NCI-H187 (cell line): ENCODE data around the gene HTT-AS.
"Not testable (repeated sequence)": the region's sequence is repeated elsewhere in the genome, so short reads cannot be mapped to it uniquely, and the experiment has no call there.

Experiments
- DNase-seq, 2 experiments: peaks; one replicate each; lab custom pipeline; 2025; lab: John Stamatoyannopoulos, UW

The HTT-AS gene

GRCh38 chr4:3074078-3074845, at the start of gene HTT-AS, which contains the start of gene HTT:
Gene HTT-AS (minus strand): TSS chr4:3074538.
Gene HTT (plus strand): TSS chr4:3074681. CDS start chr4:3074826, 145 bp downstream.
- DNase-seq, result peak; percentile 92 to 96

- no peak for DNase-seq
These were observed 48.9 kb upstream of the HTT-AS start for GRCh38 chr4:3123181-3123671.

DNA sequence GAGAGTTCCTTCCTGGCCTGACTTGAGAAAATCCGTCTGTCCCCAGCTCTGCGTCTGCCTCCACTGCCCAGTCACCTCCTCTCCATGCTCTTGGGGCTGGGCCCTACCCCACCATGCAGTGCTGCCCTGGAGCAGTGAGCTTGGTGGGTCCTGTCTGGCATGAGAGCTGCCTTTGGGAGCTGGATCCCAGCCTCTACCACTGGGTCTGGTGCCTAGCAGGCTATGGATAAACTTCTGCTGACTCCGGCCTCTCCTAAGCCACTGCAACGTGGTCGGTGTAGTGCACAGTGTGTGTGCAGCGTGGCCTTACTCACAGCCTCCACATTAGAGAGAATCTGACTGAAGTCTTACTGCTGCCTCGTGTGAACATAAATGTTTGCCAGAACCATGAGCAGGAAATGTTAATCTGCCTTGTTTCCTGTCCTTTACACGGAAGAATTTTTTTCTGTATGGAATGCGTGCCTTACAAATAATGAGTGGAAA, 47.8 kb upstream of the HTT-AS start:
- no peak for DNase-seq

- DNase-seq, result no peak
These were observed 47.3 kb upstream of the HTT-AS start for GRCh38 chr4:3121596-3121995.

DNA sequence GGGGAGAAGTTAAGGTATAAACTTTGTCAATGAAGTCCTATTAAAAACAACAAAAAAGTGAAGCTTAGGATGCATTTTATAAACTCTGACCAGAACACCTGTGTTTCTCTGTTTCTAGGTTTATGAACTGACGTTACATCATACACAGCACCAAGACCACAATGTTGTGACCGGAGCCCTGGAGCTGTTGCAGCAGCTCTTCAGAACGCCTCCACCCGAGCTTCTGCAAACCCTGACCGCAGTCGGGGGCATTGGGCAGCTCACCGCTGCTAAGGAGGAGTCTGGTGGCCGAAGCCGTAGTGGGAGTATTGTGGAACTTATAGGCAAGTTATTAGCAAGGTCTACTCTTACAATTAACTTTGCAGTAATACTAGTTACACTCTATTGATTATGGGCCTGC, 46.8 kb upstream of the HTT-AS start:
- no peak for DNase-seq

- no peak for DNase-seq
These were observed 45.1 kb upstream of the HTT-AS start for GRCh38 chr4:3119464-3119863.

GRCh38 chr4:3118312-3118711, 44.0 kb upstream of the HTT-AS start:
- no peak for DNase-seq

- DNase-seq, result no peak
These were observed 42.6 kb upstream of the HTT-AS start for GRCh38 chr4:3116955-3117354.

DNA sequence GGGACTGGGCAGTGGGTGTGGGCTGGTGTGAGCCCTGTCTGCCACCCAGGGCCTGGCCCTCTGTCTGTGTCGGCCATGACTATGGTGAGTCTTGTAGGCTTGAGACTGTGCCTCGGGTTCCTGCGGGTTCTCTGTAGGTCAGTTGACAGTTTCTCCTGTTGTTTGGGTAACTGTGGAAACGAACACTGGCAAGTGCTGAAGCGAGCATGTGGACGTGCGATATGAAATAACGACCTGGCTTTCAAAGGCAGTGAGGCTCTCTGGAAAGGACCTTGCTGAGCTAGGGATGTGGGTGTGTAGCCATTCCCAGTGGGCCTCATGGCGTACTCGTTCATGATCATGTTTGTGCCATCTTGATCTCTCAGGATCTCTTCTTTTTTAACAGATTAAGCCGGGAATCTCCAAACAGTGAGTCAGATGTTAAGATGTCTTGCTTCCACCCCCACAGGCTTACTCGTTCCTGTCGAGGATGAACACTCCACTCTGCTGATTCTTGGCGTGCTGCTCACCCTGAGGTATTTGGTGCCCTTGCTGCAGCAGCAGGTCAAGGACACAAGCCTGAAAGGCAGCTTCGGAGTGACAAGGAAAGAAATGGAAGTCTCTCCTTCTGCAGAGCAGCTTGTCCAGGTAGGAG, 41.4 kb upstream of the HTT-AS start:
- no peak for DNase-seq

DNA sequence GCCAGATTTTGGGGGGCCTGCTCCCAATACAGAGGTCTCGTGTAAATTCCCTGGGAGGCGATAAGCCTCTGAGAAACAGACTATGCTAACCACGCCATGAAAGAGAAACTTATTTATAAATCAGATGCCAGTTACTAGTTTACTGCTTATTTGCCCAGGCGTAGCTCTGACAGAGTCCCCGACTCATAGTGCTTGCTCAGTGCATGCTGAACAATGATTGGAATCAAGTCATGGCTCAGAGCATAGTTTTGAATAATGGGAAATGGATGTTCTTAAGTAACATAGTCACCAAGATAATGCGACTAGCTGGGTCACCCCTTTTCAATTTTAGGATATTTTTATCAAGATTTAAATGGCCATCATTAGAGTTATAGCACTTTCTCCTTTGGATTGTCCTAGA, 40.0 kb upstream of the HTT-AS start:
- DNase-seq, result no peak

DNA sequence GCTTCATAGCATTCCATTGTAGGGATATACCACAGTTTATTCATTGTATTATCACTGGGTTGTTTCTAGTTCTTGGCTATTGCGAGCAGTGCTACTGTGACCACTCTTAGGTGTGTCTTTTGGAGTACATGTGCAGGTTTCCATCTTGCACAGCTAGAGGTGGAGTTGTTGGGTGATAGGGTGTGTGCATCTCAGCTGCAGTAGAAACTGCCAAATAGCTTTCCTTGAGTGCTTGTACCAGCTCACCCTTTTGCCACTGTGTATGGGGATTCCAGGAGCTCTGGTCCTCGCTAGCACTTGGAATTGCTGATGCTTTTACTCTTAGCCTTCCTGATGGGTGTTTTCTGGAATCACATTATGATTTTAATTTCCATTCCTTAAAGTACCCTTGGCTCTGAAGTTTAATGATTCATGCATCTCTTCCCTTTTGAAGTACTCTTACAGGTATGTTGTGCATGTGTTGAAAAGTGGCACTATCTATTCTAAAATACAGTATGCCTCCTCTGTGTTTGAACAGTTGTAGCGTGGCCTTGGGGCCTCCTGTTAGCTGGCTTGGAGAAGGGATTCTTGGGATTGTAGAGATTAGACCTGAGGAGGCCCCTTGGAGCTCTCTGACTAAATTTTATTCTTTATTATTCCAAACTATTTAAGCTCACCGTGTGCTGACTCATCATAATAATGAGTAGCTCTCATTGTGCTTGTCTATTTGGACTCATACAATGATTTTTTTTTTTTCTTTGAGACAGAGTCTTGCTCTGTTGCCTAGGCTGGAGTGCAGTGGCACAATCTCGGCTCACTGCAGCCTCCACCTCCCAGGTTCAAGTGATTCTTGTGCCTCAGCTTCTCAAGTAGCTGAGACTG, 38.5 kb upstream of the HTT-AS start:
- peak in 1 of 2 experiments; percentile 60 for DNase-seq

GRCh38 chr4:3112201-3112600, 37.9 kb upstream of the HTT-AS start:
- DNase-seq, result no peak

DNA sequence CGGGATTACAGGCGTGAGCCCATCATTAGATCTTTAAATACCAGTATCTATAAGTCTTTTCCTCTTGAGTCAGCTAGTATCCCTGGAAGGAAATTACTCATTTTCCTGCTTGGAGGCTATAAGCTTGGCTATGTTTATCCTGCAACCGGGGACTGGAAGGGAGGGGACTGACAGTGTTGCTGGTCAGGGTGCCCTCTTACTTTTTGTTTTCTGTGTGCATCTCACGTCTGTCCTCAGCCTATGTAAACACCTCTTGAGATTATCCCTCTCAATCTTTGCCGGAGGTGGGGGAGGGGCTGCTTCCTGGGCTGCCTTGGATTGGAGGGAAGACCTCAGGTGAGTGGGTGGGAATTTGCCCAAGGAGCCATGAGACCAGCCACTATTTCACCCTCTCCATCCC, 37.1 kb upstream of the HTT-AS start:
- DNase-seq, result peak; percentile 42 to 56

DNA sequence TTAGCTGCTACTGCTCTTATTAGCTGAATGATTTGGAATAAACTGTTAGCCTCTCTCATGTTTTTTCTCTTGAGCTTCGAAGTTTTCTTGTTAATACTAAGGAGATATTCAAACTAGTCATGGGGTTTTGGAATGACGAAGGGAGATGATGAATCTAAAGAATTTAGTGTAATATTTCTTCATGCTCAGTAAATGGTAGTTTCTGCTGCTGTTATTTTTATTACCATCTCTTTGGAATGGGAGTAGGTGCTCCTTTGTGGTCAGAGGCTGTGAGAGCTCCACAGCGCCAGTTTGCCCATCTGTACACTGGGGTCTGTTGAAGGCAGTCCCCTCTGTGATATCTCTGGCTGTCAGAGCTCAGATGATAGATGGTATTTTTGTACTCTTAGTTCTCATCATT, 33.9 kb upstream of the HTT-AS start:
- no peak for DNase-seq

DNA sequence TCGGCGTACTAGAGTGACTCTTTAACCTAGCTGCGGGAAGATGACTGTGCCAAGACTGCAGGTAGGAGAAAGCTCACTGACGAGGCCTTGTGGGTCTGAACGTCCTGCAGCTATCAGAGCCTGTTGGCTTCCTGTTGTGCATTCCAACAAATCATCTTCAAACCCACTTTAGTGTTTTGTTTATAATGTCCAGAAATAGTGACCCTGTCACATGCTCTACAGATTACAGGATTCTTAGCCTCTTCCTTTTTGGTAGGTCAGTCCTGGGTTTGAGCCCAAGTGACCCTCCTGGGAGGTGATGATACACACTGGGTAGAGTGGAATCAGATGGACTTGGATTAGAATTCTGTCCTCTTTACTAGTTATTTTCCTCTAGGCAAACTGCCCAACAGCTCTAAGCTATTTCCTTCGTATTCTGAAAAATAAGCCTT, 33.4 kb upstream of the HTT-AS start:
- DNase-seq, result no peak

- no peak for DNase-seq
These were observed 32.9 kb upstream of the HTT-AS start for GRCh38 chr4:3107271-3107670.

- peak; percentile 59 to 75 for DNase-seq
These were observed 32.2 kb upstream of the HTT-AS start for GRCh38 chr4:3106339-3107186.

- DNase-seq, result no peak
These were observed 24.0 kb upstream of the HTT-AS start for GRCh38 chr4:3098346-3098745.

GRCh38 chr4:3096202-3096601, 21.9 kb upstream of the HTT-AS start:
- DNase-seq, result no peak

GRCh38 chr4:3094701-3095100, 20.4 kb upstream of the HTT-AS start:
- DNase-seq, result not testable (repeated sequence)

GRCh38 chr4:3091464-3091863, 17.1 kb upstream of the HTT-AS start:
- DNase-seq, result no peak
